Breast epithelium (tissue), 4 donors: ENCODE data around the gene IL32. TPM values are rescaled to one million over a fixed set of nuclear protein-coding genes. Genes with fewer than 3 reads are reported as not detected.

Source experiments
- DNase-seq, 2 donors: peaks; one replicate each; pipeline ENCODE4 v3.0.0-alpha.2; 2019; ENCODE audit warnings: low spot score in 2 of 2
- H3K27ac ChIP-seq, 2 donors: fragments of 200-600 bp; sonication (generic) in 1 of 2; one replicate each; pipeline ENCODE4 v1.5.1; 2016 to 2019; ENCODE audit warnings: mild to moderate bottlenecking in 1 of 2
- H3K27me3 ChIP-seq, 2 donors: fragments of 200-600 bp; sonication (generic) in 1 of 2; one replicate each; pipeline versions ENCODE4 v1.5.1 to v1.6.0; 2017 to 2019; ENCODE audit warnings: control low read depth in 1 of 2, mild to moderate bottlenecking in 1 of 2
- H3K36me3 ChIP-seq: fragments of 200-600 bp; one replicate; pipeline ENCODE4 v1.5.1; 2019
- H3K4me1 ChIP-seq, 2 donors: fragments of 200-600 bp; sonication (generic); one replicate each; pipeline ENCODE4 v1.5.1; 2016 to 2019; ENCODE audit warnings: control low read depth in 1 of 2
- H3K4me3 ChIP-seq, 3 donors: fragments of 200-600 bp; sonication (generic); 1 replicate in 2 of 3; 2 replicates in 1 of 3; pipeline ENCODE4 v1.5.1; 2016 to 2019; ENCODE audit warnings: mild to moderate bottlenecking in 3 of 3, moderate library complexity in 2 of 3
- H3K9me3 ChIP-seq, 2 donors: fragments of 200-600 bp; sonication (generic) in 1 of 2; one replicate each; pipeline ENCODE4 v1.5.1; 2016 to 2019; ENCODE audit warnings: control low read depth in 1 of 2
- CTCF ChIP-seq, 3 donors: fragments of 450-650 bp; IDR thresholded peaks; one replicate each; pipeline ENCODE4 v1.5.1; 2016 to 2017; ENCODE audit warnings: antibody characterized with exemption in 3 of 3, mild to moderate bottlenecking in 3 of 3, moderate library complexity in 3 of 3
- POLR2A ChIP-seq: fragments of 450-650 bp; IDR thresholded peaks from one replicate; pipeline ENCODE4 v1.6.1; 2016; ENCODE audit warnings: antibody characterized with exemption, mild to moderate bottlenecking, moderate library complexity
- POLR2AphosphoS5 ChIP-seq, 3 donors: sonication (generic); formaldehyde crosslinking; IDR thresholded peaks; one replicate each; pipeline ENCODE4 v1.6.1; 2017; ENCODE audit warnings: antibody characterized with exemption in 3 of 3
- intact Hi-C: fragments of 100-400 bp; cut with DNase I; formaldehyde crosslinking; loops from one replicate; pipeline ENCODE4 v1.15.1; 2023; ENCODE audit warnings: low total_unique reads
- total RNA-seq, 3 donors: library from RNA; depleted of rRNA; stranded (reverse); fragments of >200 nt; gene quantifications; one replicate each; pipeline ENCODE4 v1.1.0, GENCODE V29; 2016

Gene IL32
- total RNA-seq, 3 donors from 2014 or later = 9.1 to 17.0 (median 12.0) TPM

GRCh38 chr16:3112881-3113574 is 47.6 kb downstream of the IL32 start:
- Histone ChIP-seq H3K27me3 (no peaks in the 10 kb centered on the region), H3K9me3 (no peaks in the 10 kb centered on the region), H3K4me3 (peak overlapping the region; percentile 71 to 94 (median 81)), H3K27ac (peak overlapping the region; percentile 68 to 78), H3K4me1 (peaks cover 3 to 15% of the 10 kb centered on the region in 2 donors), H3K36me3 (no peaks in the 10 kb centered on the region)
- no peak for TF ChIP-seq POLR2AphosphoS5 (IDR thresholded peaks at IDR 0.05)
- TF ChIP-seq POLR2A = no peak
- no peak for TF ChIP-seq CTCF (IDR thresholded peaks at IDR 0.05)
- intact Hi-C loops = no loop called here
- no peak for DNase-seq

GRCh38 chr16:3113765-3114479 is 48.5 kb downstream of the IL32 start:
- no peaks in the 10 kb centered on the region for H3K27me3 ChIP-seq
- H3K4me3 ChIP-seq = peak overlapping the region; percentile 71 to 94 (median 81)
- peaks cover 3 to 15% of the 10 kb centered on the region in 2 donors for H3K4me1 ChIP-seq
- no peaks in the 10 kb centered on the region for H3K9me3 ChIP-seq
- intact Hi-C loops = no loop called here
- no peak for DNase-seq
- H3K36me3 ChIP-seq = no peaks in the 10 kb centered on the region
- TF ChIP-seq POLR2AphosphoS5 (IDR thresholded peaks at IDR 0.05) = no peak
- no peak for TF ChIP-seq POLR2A
- H3K27ac ChIP-seq = no peak overlapping the region

DNA sequence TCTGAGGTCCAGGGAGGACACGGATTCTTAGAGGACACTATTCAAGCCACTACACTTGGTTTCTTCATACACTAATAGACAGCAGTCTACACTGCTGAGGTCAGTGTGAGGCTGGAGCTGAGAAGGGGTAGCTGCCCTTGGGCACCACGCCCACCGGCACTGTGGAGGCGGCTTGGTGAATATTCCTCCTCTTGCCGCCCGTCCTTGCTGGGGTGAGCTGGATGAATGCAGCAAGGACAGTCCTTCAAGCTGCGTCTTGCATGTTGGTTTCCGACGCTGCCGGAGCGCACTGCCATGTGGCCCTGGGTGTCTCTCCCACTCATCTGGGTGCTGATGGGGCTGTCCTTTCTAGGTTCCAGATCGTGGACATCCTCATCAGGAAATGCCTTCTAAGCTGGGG is 49.6 kb downstream of the IL32 start:
- intact Hi-C loops = no loop called here
- no peak for DNase-seq
- TF ChIP-seq POLR2A (no peak), POLR2AphosphoS5 (IDR thresholded peaks at IDR 0.05) (no peak), CTCF (IDR thresholded peaks at IDR 0.05) (no peak)
- Histone ChIP-seq H3K27me3 (no peaks in the 10 kb centered on the region), H3K27ac (no peak overlapping the region), H3K4me1 (peaks cover 3 to 15% of the 10 kb centered on the region in 2 donors), H3K4me3 (no peak overlapping the region), H3K9me3 (no peaks in the 10 kb centered on the region), H3K36me3 (no peaks in the 10 kb centered on the region)

DNA sequence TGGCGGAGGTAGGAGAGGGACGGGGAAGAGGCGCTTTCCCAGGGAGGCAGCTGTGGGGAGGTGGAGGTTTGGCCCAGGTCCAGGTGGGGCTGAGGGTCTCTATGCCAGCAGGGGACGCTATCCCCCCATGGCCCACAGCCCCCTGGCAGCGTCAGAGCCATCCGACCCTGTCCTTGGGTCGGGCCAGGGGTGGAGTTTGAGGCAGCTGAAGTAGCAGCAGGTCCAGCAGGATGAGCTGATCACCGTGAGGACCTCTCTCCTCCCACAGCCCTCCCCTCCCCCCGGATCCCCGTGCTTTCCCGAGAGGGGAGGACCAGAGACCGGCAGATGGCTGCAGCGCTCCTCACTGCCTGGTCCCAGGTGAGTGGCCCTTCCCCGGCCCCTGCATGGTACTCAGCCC is 50.1 kb downstream of the IL32 start:
- intact Hi-C loops = no loop called here
- no peaks in the 10 kb centered on the region for H3K36me3 ChIP-seq
- H3K9me3 ChIP-seq = no peaks in the 10 kb centered on the region
- TF ChIP-seq POLR2A (no peak), CTCF (IDR thresholded peaks at IDR 0.05) (no peak), POLR2AphosphoS5 (IDR thresholded peaks at IDR 0.05) (no peak)
- no peaks in the 10 kb centered on the region for H3K27me3 ChIP-seq
- no peak overlapping the region for H3K4me3 ChIP-seq
- H3K4me1 ChIP-seq = peaks cover 3 to 15% of the 10 kb centered on the region in 2 donors
- no peak for DNase-seq
- no peak overlapping the region for H3K27ac ChIP-seq

GRCh38 chr16:3118204-3118790 is 52.9 kb downstream of the IL32 start:
- Histone ChIP-seq H3K27ac (no peak overlapping the region), H3K27me3 (no peaks in the 10 kb centered on the region), H3K4me3 (no peak overlapping the region), H3K9me3 (no peaks in the 10 kb centered on the region), H3K36me3 (no peaks in the 10 kb centered on the region), H3K4me1 (peaks cover 0 to 9% of the 10 kb centered on the region in 2 donors)
- DNase-seq = peak in 1 of 2 donors; percentile 52
- intact Hi-C loops = no loop called here
- no peak for TF ChIP-seq CTCF (IDR thresholded peaks at IDR 0.05)
- TF ChIP-seq POLR2A = no peak
- TF ChIP-seq POLR2AphosphoS5 (IDR thresholded peaks at IDR 0.05) = no peak
